Stimulated activated CD4-positive, alpha-beta T cell treated with anti-CD3 and anti-CD28 coated beads, Interleukin-1b, Interleukin-23, amount 100 ng/mL, for 1 hour (primary cell): ENCODE measurements around the gene WLS.

Source experiments
- DNase-seq, 2 donors: peaks; one replicate each; pipeline ENCODE4 v3.0.0-alpha.2; 2020; ENCODE audit warnings: low read depth in 2 of 2

WLS gene

GRCh38 chr1:68227598-68227997 lies 4.7 kb downstream of the WLS start:
- no peak for DNase-seq

GRCh38 chr1:68225781-68226180 lies 6.5 kb downstream of the WLS start:
- no peak for DNase-seq

GRCh38 chr1:68223687-68224086 lies 8.6 kb downstream of the WLS start:
- DNase-seq = no peak

- DNase-seq = no peak
Observed at GRCh38 chr1:68221980-68222373, 10.3 kb downstream of the WLS start.

- no peak for DNase-seq
Observed at GRCh38 chr1:68221001-68221979, 11.0 kb downstream of the WLS start.

GRCh38 chr1:68220420-68220819 lies 11.9 kb downstream of the WLS start:
- DNase-seq = no peak

- DNase-seq = no peak
Observed at GRCh38 chr1:68218490-68218889, 13.8 kb downstream of the WLS start.

GRCh38 chr1:68217618-68218017 lies 14.7 kb downstream of the WLS start:
- no peak for DNase-seq

- no peak for DNase-seq
Observed at GRCh38 chr1:68217060-68217554, 15.2 kb downstream of the WLS start.

- no peak for DNase-seq
Observed at GRCh38 chr1:68216089-68216772, 16.1 kb downstream of the WLS start.

- no peak for DNase-seq
Observed at GRCh38 chr1:68213843-68214242, 18.5 kb downstream of the WLS start.

- DNase-seq = no peak
Observed at GRCh38 chr1:68211761-68212380, 20.5 kb downstream of the WLS start.

- DNase-seq = no peak
Observed at GRCh38 chr1:68210829-68211228, 21.5 kb downstream of the WLS start.

GRCh38 chr1:68210027-68210426 lies 22.3 kb downstream of the WLS start:
- DNase-seq = no peak

GRCh38 chr1:68206848-68207689 lies 25.3 kb downstream of the WLS start:
- DNase-seq = no peak

GRCh38 chr1:68205794-68206358 lies 26.4 kb downstream of the WLS start:
- no peak for DNase-seq

- no peak for DNase-seq
Observed at GRCh38 chr1:68204977-68205630, 27.2 kb downstream of the WLS start.

GRCh38 chr1:68202239-68202832 lies 30.0 kb downstream of the WLS start:
- no peak for DNase-seq

- DNase-seq = no peak
Observed at GRCh38 chr1:68201546-68202238, 30.6 kb downstream of the WLS start.

GRCh38 chr1:68199603-68200002 lies 32.7 kb downstream of the WLS start:
- no peak for DNase-seq
